GM21737 (cell line): ENCODE data around the gene TMEM106C.
"Not testable (repeated sequence)": the region's sequence is repeated elsewhere in the genome, so short reads cannot be mapped to it uniquely, and the experiment has no call there.

ENCODE experiments used
- ATAC-seq: cut with Tn5 transposase; IDR thresholded peaks from one replicate; pipeline ENCODE4 v1.9.1; 2021; ENCODE audit warnings: mild to moderate bottlenecking, moderate library complexity; ENCODE audit not compliant: unreplicated experiment

TMEM106C gene

GRCh38 chr12:47949441-47950341, 13.7 kb upstream of the TMEM106C start:
- ATAC-seq: no peak

GRCh38 chr12:47950856-47951468, 12.4 kb upstream of the TMEM106C start:
- ATAC-seq: no peak

DNA sequence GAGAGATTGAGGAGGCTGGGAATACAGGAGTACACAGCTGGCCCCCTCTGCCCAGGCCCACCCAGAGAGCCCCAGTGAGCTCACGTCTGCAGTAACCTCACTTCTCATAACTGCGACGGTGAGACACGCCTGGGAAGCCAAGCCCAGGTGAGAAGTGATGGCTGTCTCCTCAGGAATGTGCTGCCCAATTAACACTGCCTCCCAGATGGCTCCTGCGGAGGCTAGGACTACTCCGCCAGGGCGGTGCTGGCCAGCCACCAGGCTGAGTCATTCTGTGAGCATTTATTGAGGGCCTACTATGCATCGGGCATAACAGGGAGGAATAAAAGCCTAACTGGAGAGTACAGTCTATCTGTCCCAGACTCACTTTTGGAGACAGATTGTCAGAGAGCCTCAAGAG, 9.3 kb upstream of the TMEM106C start:
- no peak for ATAC-seq

GRCh38 chr12:47954467-47955045, 8.8 kb upstream of the TMEM106C start:
- no peak for ATAC-seq

- ATAC-seq: no peak
Measured at GRCh38 chr12:47955059-47955458, 8.3 kb upstream of the TMEM106C start.

DNA sequence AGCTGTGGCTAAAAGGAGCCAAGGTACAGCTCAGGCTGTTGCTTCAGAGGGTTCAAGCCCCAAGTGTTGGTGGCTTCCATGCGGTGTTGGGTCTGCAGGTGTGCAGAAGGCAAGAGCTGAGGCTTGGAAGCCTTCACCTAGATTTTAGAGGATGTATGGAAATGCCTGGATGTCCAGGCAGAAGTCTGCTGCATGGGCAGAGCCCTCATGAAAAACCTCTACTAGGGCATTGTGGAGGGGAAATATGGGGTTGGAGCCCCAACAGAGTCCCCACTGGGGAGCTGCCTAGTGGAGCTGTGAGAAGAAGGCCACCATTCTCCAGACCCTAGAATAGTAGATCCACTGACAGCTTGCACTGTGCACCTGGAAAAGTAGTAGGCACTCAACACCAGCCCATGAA, 5.7 kb upstream of the TMEM106C start:
- not testable (repeated sequence) for ATAC-seq

DNA sequence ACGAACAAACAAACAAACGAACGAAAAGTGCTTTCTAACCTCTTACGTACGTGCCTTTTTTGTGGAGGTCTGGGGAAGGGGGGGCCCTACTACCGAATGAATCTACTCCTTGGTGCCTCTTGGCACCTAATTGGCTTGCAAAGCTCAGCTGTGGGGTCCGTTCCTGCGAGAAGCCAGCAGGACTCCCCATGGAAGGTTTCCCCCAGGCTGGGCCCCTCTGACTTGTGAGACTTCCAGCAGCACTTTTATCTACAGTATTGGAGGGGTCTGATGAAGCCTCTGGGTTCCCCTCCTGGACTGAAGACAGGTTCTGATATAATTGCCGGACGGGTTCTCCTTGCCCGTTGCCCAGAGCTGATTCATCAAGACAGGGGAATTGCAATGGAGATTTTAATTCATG, 1.2 kb upstream of the TMEM106C start:
- no peak for ATAC-seq

DNA sequence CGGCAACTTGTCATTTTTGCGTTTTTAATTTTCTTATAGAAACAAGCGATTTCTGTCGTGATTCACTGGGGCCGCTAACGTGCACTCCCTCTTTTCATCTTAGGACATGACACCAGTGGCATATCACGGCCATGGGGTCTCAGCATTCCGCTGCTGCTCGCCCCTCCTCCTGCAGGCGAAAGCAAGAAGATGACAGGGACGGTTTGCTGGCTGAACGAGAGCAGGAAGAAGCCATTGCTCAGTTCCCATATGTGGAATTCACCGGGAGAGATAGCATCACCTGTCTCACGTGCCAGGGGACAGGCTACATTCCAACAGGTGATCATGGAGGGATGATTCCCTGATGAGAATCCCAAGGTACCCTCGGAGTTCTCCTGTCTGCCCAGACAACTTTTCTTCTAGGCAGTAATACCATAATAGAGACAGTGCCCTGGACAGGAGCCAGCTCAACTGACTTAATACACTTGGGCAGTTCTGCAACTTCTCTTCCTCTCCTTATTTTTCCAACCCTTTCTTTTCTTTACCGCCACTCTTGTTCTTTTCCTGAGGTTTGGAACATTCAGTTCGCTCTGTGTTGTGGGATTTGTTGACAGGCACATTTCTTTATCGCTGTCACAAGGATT, 821 bp downstream of the TMEM106C start:
- ATAC-seq: no peak

GRCh38 chr12:47965581-47965980, 2.2 kb downstream of the TMEM106C start:
- ATAC-seq: no peak

- ATAC-seq: no peak
Measured at GRCh38 chr12:47967461-47968321, 4.3 kb downstream of the TMEM106C start.

DNA sequence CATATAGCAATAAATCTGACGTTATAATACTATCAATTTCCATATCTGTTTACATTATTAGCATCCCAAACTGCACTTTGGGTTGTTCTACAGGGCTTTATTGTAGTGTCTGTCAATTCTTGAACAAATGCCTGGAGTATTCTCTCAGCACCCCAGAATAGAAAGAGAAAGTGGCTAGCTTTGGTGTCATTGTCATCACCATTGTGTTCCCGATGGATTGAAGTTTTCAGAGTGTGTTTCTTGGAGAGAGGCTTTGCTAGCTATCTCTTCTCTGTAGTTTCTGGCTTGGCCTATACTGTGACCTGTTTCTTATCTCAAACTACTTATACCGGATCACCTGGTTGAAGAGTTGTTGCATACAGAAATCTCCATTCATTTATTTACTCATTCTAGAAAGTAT, 6.4 kb downstream of the TMEM106C start:
- ATAC-seq: no peak

- ATAC-seq: no peak
Measured at GRCh38 chr12:47970843-47971242, 7.4 kb downstream of the TMEM106C start.

- ATAC-seq: no peak
Measured at GRCh38 chr12:47972895-47973294, 9.5 kb downstream of the TMEM106C start.

DNA sequence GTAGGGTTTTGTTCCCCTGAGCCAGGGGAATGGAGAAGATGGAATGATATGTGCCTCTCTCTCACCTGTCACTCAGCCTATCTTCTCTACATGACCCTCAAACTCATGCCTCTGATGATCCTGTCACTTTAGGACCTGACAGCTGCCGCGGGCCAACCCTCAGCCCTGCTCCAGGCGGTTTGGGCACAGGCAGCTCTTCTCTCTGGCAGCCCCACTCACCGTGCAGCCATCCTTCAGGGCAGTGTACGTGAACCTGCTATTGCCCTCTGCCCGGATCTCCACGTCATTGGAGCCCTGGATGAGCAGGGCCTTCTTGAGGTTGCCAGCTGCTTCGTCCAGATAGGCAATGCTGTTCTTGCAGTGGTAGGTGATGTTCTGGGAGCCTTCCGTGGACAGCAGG, 10.5 kb downstream of the TMEM106C start:
- no peak for ATAC-seq

- no peak for ATAC-seq
Measured at GRCh38 chr12:47975036-47975620, 11.7 kb downstream of the TMEM106C start.

DNA sequence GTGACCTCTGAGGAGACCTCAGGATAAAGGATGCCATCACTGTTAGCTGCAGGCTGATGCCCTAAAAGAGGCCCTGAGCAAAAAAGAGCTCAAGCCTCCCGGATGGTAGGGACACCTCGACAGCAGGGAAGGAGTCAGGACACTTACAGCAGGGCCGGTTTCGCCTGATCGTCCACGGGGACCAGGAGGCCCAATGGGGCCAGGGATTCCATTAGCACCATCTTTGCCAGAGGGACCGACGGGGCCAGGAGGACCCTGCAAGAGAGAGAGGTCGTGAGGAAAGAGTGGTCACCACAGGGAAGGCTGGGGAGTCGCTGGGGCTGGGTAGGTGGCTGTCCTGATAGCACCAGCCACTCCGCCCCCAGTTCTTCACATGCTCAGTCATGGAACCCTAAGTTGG, 12.4 kb downstream of the TMEM106C start:
- ATAC-seq: no peak

DNA sequence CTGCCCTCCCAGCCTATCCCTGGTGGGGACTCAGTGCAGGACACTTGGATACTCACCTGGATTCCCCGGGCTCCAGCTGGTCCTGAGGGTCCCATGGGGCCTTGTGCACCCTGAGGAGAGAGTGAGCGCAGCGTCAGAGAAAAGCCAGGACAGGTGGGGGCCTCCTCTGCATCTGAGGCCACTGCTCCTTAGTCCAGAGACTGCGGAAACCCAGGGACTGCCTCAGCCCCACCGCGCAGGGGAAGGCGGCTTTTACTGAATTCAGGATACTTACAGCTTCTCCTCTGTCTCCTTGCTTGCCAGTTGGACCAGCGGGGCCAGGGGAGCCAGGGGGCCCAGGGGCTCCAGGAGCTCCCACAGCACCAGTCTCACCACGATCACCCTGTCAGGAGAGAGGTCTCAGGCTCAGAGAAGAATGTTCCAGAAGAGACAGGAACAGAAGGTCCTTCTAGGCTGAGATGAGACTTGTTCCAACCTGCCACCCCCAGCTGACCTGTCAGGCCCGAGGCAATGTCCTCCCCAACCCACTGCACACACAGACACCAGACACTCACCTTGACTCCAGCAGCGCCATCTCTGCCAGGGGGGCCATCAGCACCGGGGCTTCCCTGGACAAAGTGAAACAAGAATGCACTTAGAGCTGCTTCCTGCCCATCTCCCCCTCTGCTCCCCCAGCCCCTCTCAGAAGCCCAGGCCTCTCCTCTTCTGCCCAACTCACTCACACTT, 13.8 kb downstream of the TMEM106C start:
- ATAC-seq: no peak

DNA sequence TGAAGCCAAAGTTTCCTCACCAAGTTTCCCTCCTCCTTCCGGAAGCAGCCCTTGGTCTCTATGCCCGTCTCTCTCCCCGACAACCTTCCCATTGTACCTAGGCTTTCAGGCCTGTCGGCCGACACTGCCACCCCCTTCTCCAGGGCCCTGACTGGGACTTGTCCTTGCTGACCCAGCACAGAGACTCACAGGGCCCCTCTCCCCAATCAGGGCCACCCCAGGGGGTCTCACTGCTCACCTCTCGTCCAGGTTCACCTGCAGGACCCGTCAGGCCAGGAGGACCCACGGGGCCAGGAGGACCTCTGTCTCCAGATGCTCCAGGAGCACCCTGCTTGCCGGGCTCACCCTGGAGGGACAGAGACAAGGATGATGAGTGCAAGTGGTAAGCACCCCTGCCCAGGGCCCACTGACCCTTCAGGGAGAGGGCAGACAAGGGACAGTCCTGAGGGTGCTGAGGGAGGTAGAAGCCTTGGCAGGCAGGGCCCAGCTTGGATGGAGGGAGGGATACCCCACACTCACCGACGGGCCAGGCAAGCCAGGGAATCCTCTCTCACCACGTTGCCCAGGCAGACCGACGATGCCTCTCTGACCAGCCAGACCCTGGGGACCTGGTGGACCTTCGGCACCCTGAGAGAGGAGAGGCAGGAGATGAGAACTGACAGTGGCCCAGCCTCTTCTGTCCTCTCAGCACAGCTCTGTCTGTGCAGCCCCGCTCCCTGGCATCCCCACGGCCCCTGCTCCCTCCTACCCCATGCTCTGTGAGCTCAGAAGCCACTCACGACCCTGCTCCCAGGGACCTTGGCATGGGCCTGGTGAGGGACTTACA, 14.6 kb downstream of the TMEM106C start:
- ATAC-seq: no peak

GRCh38 chr12:47978598-47978873, 15.1 kb downstream of the TMEM106C start:
- no peak for ATAC-seq
